GM12874 (cell line): ENCODE measurements around the gene ADH1C.

ENCODE experiments used
- CTCF ChIP-seq: IDR thresholded peaks from 2 replicates; pipeline ENCODE4 v1.5.1; 2011; ENCODE audit warnings: low read depth, mild to moderate bottlenecking, control low read depth, low read length, moderate library complexity; ENCODE audit not compliant: insufficient read depth

The ADH1C gene

GRCh38 chr4:99352602-99353537, at the start of gene ADH1C:
TSS of gene ADH1C (minus strand) at chr4:99352746. CDS start at chr4:99352675, 71 bp downstream.
- TF ChIP-seq CTCF, result no peak

GRCh38 chr4:99400831-99401230, 48.3 kb upstream of the ADH1C start:
- no peak for TF ChIP-seq CTCF

- no peak for TF ChIP-seq CTCF
Measured at GRCh38 chr4:99399017-99399416, 46.5 kb upstream of the ADH1C start.

- TF ChIP-seq CTCF, result no peak
Measured at GRCh38 chr4:99395595-99396364, 43.2 kb upstream of the ADH1C start.

- TF ChIP-seq CTCF, result no peak
Measured at GRCh38 chr4:99394896-99395295, 42.4 kb upstream of the ADH1C start.

- no peak for TF ChIP-seq CTCF
Measured at GRCh38 chr4:99390055-99390454, 37.5 kb upstream of the ADH1C start.

- no peak for TF ChIP-seq CTCF
Measured at GRCh38 chr4:99389606-99390005, 37.1 kb upstream of the ADH1C start.
